OCI-LY7 (cell line): ENCODE measurements around the gene KISS1R. TPM values are rescaled to one million over a fixed set of nuclear protein-coding genes. Genes with fewer than 3 reads are reported as not detected.

ENCODE experiments used
- BruUV-seq: library from RNA; stranded (reverse); fragments of 400-500 nt; replicated peaks from 2 replicates; lab custom pipeline; 2021; lab: Mats Ljungman, UMichigan
- CTCF ChIA-PET: fragments of 300-600 bp; sonication (Branson Sonifier 250); formaldehyde crosslinking; loops from one replicate; lab custom pipeline; 2022; ENCODE audit warnings: antibody characterized with exemption; ENCODE audit not compliant: unreplicated experiment; lab: Charles Lee
- POLR2A ChIA-PET: fragments of 300-600 bp; sonication (Branson Sonifier 250); formaldehyde crosslinking; loops from one replicate; lab custom pipeline; 2022; ENCODE audit warnings: antibody characterized with exemption; lab: Charles Lee
- DNase-seq: peaks from one replicate; pipeline ENCODE4 v3.0.0-alpha.2; 2015; ENCODE audit warnings: low spot score
- H2AFZ ChIP-seq: fragments of 200-600 bp; sonication (generic), shearing (Covaris generic); 2 replicates; pipeline ENCODE4 v1.6.1; 2014; ENCODE audit warnings: mild to moderate bottlenecking, antibody characterized with exemption, low read length, moderate library complexity
- H3K27ac ChIP-seq: fragments of 200-600 bp; sonication (generic); 2 replicates; pipeline ENCODE4 v1.5.1; 2014; ENCODE audit warnings: mixed run types, low read depth, mild to moderate bottlenecking, moderate library complexity, low read length, inconsistent platforms; ENCODE audit not compliant: poor library complexity, severe bottlenecking
- H3K36me3 ChIP-seq: fragments of 200-600 bp; sonication (generic); 2 replicates; pipeline ENCODE4 v1.6.1; 2014; ENCODE audit warnings: mild to moderate bottlenecking, antibody characterized with exemption, low read length, moderate library complexity, mixed read lengths; ENCODE audit not compliant: insufficient read depth
- H3K4me1 ChIP-seq: fragments of 200-600 bp; sonication (generic); 2 replicates; pipeline ENCODE4 v1.5.1; 2014; ENCODE audit warnings: mild to moderate bottlenecking, low read length; ENCODE audit not compliant: insufficient read depth, poor library complexity, severe bottlenecking
- H3K4me2 ChIP-seq: fragments of 200-600 bp; sonication (generic); 2 replicates; pipeline ENCODE4 v1.6.1; 2014; ENCODE audit warnings: mild to moderate bottlenecking, low read length
- H3K4me3 ChIP-seq: fragments of 200-600 bp; sonication (generic); 2 replicates; pipeline ENCODE4 v1.5.1; 2014; ENCODE audit warnings: mild to moderate bottlenecking, low read depth, low read length; ENCODE audit not compliant: poor library complexity, severe bottlenecking
- H3K79me2 ChIP-seq: fragments of 200-600 bp; sonication (generic); 2 replicates; pipeline ENCODE4 v1.6.1; 2016; ENCODE audit warnings: low read depth, mild to moderate bottlenecking, low read length, moderate library complexity, mixed read lengths; ENCODE audit not compliant: insufficient read depth
- H3K9me2 ChIP-seq: fragments of 200-600 bp; sonication (generic); 2 replicates; pipeline ENCODE4 v1.6.1; 2016; ENCODE audit warnings: mild to moderate bottlenecking, low read length, mixed read lengths; ENCODE audit not compliant: insufficient read depth
- H3K9me3 ChIP-seq: fragments of 200-600 bp; sonication (generic); 2 replicates; pipeline ENCODE4 v1.6.1; 2014; ENCODE audit warnings: mild to moderate bottlenecking, mixed run types, low read length, mixed read lengths
- H4K20me1 ChIP-seq: fragments of 200-600 bp; sonication (generic); 2 replicates; pipeline ENCODE4 v1.6.1; 2014; ENCODE audit warnings: mild to moderate bottlenecking, antibody characterized with exemption, low read length, moderate library complexity, mixed read lengths; ENCODE audit not compliant: insufficient read depth
- CTCF ChIP-seq: fragments of 200-600 bp; sonication (generic); conservative IDR thresholded peaks from 2 replicates; pipeline ENCODE4 v1.5.1; 2014; ENCODE audit warnings: mild to moderate bottlenecking, antibody characterized with exemption, low read length, moderate library complexity, mixed read lengths
- EZH2phosphoT487 ChIP-seq: fragments of 200-600 bp; sonication (generic); IDR thresholded peaks from 2 replicates; pipeline ENCODE4 v1.6.1; 2018; ENCODE audit warnings: low read depth, borderline replicate concordance, mild to moderate bottlenecking, mixed run types, antibody characterized with exemption, low read length, moderate library complexity, mixed read lengths
- intact Hi-C: fragments of 100-400 bp; cut with micrococcal nuclease; formaldehyde crosslinking; loops from one replicate; pipeline ENCODE4 v1.10.0; 2022; ENCODE audit not compliant: unreplicated experiment
- total RNA-seq, 2 experiments: library from RNA; depleted of rRNA in 1 of 2; stranded (reverse); fragments of >200 nt in 1 of 2; shearing (Covaris generic) in 1 of 2; gene quantifications; 2 replicates each; pipeline ENCODE4 v1.2.3, GENCODE V29; 2014 to 2022

KISS1R gene
- total RNA-seq, 2 experiments from 2014 or later: not detected

GRCh38 chr19:934197-934840, 17.2 kb downstream of the KISS1R start:
- Histone ChIP-seq H3K9me3 (no peaks in the 10 kb centered on the region), H3K79me2 (no peaks in the 10 kb centered on the region), H3K36me3 (no peaks in the 10 kb centered on the region), H3K9me2 (no peaks in the 10 kb centered on the region), H3K27ac (no peak overlapping the region), H3K4me3 (no peak overlapping the region), H2AFZ (no peak overlapping the region), H3K4me1 (no peaks in the 10 kb centered on the region), H3K4me2 (no peak overlapping the region), H4K20me1 (no peaks in the 10 kb centered on the region)
- BruUV-seq: no TSS peak
- CTCF ChIA-PET: no interaction called here
- intact Hi-C loops: no loop called here
- POLR2A ChIA-PET: no interaction called here
- TF ChIP-seq EZH2phosphoT487 (no peak), CTCF (no peak)
- DNase-seq: no peak

GRCh38 chr19:934865-935479, 17.8 kb downstream of the KISS1R start:
- no peak overlapping the region for H3K4me2 ChIP-seq
- intact Hi-C loops: no loop called here
- ChIA-PET POLR2A (no interaction called here), CTCF (no interaction called here)
- H3K4me3 ChIP-seq: no peak overlapping the region
- no peaks in the 10 kb centered on the region for H3K4me1 ChIP-seq
- no peaks in the 10 kb centered on the region for H3K9me2 ChIP-seq
- no peaks in the 10 kb centered on the region for H4K20me1 ChIP-seq
- no peaks in the 10 kb centered on the region for H3K79me2 ChIP-seq
- no peaks in the 10 kb centered on the region for H3K36me3 ChIP-seq
- no peak for TF ChIP-seq CTCF
- TF ChIP-seq EZH2phosphoT487: no peak
- H3K27ac ChIP-seq: no peak overlapping the region
- H2AFZ ChIP-seq: no peak overlapping the region
- no peak for DNase-seq
- H3K9me3 ChIP-seq: no peaks in the 10 kb centered on the region
- BruUV-seq: no TSS peak

GRCh38 chr19:936175-936546, 19.0 kb downstream of the KISS1R start:
- H4K20me1 ChIP-seq: no peaks in the 10 kb centered on the region
- no peaks in the 10 kb centered on the region for H3K9me2 ChIP-seq
- CTCF ChIA-PET: no interaction called here
- H3K4me3 ChIP-seq: no peak overlapping the region
- no peak for DNase-seq
- BruUV-seq: no TSS peak
- TF ChIP-seq EZH2phosphoT487: no peak
- TF ChIP-seq CTCF: no peak
- no peaks in the 10 kb centered on the region for H3K4me1 ChIP-seq
- H3K9me3 ChIP-seq: no peaks in the 10 kb centered on the region
- H3K79me2 ChIP-seq: no peaks in the 10 kb centered on the region
- intact Hi-C loops: no loop called here
- no peaks in the 10 kb centered on the region for H3K36me3 ChIP-seq
- H3K4me2 ChIP-seq: no peak overlapping the region
- no peak overlapping the region for H3K27ac ChIP-seq
- POLR2A ChIA-PET: no interaction called here
- no peak overlapping the region for H2AFZ ChIP-seq
